H1 (cell line): ENCODE measurements around the gene CLEC2D. TPM values are rescaled to one million over a fixed set of nuclear protein-coding genes. Genes with fewer than 3 reads are reported as not detected.

Experiments used
- CHD1 ChIP-seq: IDR thresholded peaks from 2 replicates; pipeline ENCODE4 v1.6.1; 2012; ENCODE audit warnings: low read depth, low read length, improper control_type of control experiment
- POLR2AphosphoS5 ChIP-seq: IDR thresholded peaks from 2 replicates; pipeline ENCODE4 v1.6.1; 2011; ENCODE audit warnings: low read depth, low read length
- RAD21 ChIP-seq, 2 experiments: IDR thresholded peaks in 1 of 2; conservative IDR thresholded peaks in 1 of 2; 2 replicates each; pipeline ENCODE4 v1.6.1; 2011; ENCODE audit warnings: low read depth in 2 of 2, low read length in 2 of 2, improper control_type of control experiment in 1 of 2, inconsistent platforms in 1 of 2, mild to moderate bottlenecking in 1 of 2, moderate library complexity in 1 of 2
- polyA plus RNA-seq, 7 experiments: library from polyadenylated mRNA; depleted of rRNA in 3 of 7; stranded (reverse) in 5 of 7; unstranded in 2 of 7; fragments of >200 nt in 5 of 7; fragments of 200-250 nt in 2 of 7; gene quantifications; 1 replicate in 5 of 7; 2 replicates in 1 of 7; 4 replicates in 1 of 7; pipeline versions ENCODE4 v1.2.1 to v1.2.3, GENCODE V29; 2011 to 2013; ENCODE audit warnings: missing spikeins in 2 of 7, mixed read lengths in 2 of 7
- total RNA-seq: library from RNA; stranded (reverse); fragmentation: NEBNext Ultra II Directional; extraction: Animal tissue kit (Norgen Biotek cat#: 25700); gene quantifications from 2 replicates; pipeline ENCODE4 v1.2.1, GENCODE V29; 2021
- TF ChIP-seq, protein P1 (sequence below): IDR thresholded peaks from 2 replicates; pipeline ENCODE4 v1.6.1; 2011; ENCODE audit warnings: low read length, improper control_type of control experiment

The CLEC2D gene
- total and polyA plus RNA-seq, 2 of the 8 experiments (the other 6 are each of a cell fraction or from before 2014, with no cell fraction given) = 4.2 to 6.2 TPM

DNA sequence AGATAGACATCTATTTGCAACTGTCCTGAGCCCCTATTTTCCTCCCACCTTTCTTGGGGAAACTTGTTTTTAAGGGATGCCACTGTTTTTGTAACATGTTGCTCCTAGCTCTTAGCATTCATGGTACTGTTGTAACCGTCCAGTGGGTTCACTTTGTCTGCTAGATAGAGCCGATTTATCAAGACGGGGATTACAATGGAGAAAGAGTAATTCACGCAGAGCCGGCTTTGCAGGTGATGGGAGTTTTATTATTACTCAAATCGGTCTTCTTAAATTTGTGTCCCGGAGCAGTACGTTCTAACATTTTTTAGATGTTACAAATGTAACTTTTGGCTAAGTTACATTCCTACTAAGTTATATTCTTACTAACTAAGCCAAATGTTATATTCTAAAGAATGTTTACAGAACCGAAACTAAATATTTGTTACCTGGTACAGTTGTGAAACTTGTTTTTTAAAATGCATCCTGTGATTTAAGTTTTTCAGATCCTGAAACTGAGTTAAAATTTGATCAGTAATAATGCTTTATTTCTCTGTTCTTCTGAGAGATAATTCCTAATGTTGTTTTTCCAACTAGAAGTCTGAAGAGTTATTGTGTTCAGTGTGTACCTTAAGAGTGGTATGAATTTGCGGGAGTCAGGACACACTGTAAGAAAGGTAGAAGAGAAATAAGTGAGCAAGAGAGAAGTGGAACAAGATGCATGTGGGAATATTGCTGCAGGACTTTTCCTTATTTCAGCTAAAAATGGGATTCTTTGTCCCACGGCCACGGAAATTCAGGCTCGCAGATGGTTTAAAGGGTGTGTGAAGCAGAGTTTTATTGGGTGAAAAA is 20.6 kb upstream of the CLEC2D start (continued):
- TF ChIP-seq POLR2AphosphoS5 (no peak), CHD1 (no peak), RAD21 (IDR thresholded peaks at IDR 0.05 in 1 of 2, conservative IDR thresholded peaks at IDR 0.05 in 1 of 2; ENCODE audit: low read depth in 2 of 2, low read length in 2 of 2) (no peak)
- TF ChIP-seq, protein P1, sequence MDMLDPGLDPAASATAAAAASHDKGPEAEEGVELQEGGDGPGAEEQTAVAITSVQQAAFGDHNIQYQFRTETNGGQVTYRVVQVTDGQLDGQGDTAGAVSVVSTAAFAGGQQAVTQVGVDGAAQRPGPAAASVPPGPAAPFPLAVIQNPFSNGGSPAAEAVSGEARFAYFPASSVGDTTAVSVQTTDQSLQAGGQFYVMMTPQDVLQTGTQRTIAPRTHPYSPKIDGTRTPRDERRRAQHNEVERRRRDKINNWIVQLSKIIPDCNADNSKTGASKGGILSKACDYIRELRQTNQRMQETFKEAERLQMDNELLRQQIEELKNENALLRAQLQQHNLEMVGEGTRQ = no peak
